NOMO-1 treated with dmso at 0.1 percent for 144 hours (cell line): ENCODE measurements around the gene FADD.
"Not testable (repeated sequence)": the region's sequence is repeated elsewhere in the genome, so short reads cannot be mapped to it uniquely, and the experiment has no call there.

Source experiments
- DNase-seq: peaks from one replicate; lab custom pipeline; 2025; ENCODE audit not compliant: unreplicated experiment; lab: John Stamatoyannopoulos, UW

Gene FADD

DNA sequence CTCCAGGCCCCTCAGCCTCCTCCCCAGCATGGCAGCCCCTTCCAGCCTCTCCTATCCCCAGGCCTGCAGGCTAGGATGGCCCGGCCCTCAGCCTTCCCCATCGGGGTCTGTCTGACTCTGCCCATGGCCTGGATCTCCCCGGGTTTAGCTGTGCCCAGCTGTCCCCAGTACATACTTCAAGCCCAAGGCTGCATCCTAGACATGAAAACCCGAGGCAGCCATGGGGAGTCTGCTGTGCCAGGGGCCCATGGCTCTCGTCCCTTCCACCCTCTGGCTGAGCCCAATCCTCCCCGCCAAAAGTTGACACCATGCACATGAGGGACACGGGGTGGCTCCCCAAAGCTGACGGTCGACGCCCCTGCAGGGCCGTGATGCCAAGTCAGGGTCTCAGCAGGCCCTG, 22.2 kb upstream of the FADD start:
- DNase-seq: no peak

GRCh38 chr11:70182266-70182665, 20.8 kb upstream of the FADD start:
- no peak for DNase-seq

- no peak for DNase-seq
These were observed 20.1 kb upstream of the FADD start for GRCh38 chr11:70183032-70183431.

DNA sequence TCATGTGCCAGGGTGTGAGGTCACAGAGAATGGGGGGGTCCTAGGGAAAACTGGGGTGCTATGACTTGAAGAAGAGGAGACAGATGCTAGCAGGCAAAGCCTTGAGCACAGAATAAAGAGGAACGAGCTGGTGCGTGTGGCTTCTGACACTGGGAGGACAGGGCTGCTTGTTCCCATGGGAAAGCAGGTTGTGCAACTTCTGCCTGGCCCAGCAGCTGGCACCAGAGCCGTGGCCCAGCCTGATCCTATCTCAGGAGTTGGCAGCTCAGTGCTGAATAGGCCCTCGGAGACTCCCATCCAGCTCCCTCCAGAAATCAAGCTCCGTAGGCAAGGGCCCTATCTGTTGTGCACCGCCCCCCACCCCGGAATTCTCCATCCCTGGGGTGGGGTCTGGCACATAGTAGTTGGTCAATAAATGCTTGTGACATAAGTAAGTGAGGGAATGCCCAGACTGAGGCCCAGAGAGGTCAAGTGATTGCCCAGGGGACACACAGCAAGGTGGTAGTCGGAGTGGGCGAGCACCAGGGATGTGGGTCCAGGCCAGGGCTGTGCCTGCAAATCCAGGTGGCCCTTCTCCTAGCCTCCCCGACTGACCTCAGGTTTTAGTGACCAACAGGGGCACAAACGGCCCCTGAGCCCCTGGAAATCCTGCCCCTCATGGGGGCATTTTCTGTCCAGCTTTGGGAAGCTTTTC, 19.5 kb upstream of the FADD start:
- no peak for DNase-seq

- no peak for DNase-seq
These were observed 18.7 kb upstream of the FADD start for GRCh38 chr11:70184396-70184795.

GRCh38 chr11:70185348-70186055, 17.6 kb upstream of the FADD start:
- DNase-seq: no peak

- DNase-seq: no peak
These were observed 16.7 kb upstream of the FADD start for GRCh38 chr11:70186420-70186819.

DNA sequence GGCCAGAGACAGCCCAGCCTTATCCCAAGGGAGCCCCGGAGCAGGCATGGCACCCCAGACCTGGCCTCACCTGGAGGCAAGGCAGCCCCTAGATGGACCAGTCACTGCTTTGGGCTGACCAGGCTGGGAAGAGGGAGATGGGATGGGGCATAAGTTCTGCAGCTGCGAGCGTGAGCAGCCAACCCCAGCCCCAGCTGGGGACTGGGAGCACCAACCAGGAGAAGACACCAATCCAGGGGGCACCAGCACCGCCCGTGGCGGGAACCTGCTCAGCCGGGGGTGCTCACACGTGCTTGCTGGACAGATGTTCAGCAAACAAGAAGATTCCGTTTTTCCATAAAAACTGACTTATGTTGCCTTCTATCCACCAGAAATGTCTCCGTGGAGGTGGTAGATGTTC, 16.2 kb upstream of the FADD start:
- no peak for DNase-seq

DNA sequence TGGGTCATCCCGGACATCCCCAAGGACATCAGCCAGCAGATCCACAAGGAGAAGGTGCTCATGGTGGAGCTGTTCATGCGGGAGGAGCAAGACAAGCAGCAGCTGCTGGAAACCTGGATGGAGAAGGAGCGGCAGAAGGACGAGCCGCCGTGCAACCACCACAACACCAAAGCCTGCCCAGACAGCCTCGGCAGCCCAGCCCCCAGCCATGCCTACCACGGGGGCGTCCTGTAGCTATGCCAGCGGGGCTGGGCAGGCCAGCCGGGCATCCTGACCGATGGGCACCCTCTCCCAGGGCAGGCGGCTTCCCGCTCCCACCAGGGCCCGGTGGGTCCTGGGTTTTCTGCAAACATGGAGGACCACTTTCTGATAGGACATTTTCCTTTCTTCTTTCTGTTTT, 15.3 kb upstream of the FADD start:
- no peak for DNase-seq

GRCh38 chr11:70189622-70190021, 13.5 kb upstream of the FADD start:
- DNase-seq: no peak

- peak; percentile 21 for DNase-seq
These were observed 11.5 kb upstream of the FADD start for GRCh38 chr11:70191495-70192140.

DNA sequence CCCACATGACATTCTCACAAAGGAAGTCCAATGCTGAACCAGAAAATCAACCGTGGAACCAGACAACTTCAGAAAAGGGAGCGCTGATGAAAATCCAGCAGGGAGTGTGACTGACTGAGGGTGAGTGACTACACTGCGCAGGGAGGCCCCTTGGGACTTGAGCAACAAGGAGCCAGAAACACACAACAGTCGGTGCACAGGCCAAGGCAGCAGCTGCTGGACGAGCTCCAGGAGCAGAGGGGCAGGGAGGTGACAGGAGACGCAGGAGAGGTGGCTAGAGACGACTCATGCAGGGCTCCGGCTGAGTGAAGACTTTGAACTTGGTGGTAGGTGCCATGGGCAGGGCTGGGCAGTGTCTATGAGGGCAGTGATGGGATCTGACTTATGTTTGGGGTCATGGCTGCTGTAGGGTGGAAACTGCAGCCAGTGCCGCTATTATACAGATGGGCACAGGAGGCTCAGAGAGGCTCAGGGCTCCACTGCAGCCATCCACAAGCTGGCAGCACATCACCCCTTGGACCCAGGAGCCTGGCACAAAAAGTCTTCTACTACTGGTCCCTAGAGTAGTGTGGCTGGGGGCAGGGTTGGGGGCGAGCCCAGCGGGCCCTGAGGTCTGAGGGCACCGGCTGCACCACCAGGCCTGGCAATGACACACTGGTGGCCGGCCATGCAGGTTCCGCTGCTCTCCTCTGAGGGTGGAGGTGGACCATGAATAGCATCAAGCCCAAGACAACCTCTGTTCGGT, 10.3 kb upstream of the FADD start:
- DNase-seq: no peak

DNA sequence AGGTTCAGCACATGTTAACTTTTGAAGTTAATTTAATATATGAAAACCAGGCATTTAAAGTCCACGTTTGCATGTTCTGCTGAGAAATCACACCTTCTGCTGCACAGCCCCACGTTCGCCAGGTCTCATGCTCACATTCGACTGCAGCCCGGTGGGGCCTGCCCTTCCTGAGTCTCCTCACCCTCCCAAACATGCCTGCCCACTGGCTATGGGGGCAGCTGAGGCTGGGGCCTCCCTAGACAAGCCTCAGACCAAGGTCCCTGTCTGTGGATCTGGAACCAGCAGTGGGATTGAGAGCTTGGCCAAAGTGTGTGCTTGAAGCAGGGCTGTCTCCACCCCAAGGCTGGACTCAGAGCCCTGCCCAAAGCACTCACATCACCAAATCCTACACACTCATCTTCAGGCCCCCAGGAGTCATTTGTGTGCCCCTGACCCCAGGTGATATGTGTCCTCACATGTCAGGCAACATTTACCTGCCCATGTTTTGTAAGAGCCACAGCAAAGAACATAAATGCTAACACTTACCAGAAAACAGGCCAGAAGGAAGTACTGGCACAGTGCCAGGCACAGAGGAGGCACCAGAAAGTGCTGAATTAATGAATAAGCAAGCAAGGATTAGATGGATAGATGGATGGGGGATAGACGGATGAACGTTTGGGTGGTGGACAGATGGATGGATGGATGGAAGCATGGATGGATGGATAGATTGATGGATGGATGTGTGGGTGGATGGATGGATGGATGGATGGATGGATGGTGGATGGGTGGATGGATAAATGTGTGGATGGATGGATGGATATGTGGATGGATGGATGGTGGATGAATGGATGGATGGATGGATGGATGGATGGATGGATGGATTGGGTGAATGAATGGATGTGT, 9.4 kb upstream of the FADD start:
- DNase-seq: no peak

GRCh38 chr11:70194792-70195791, 8.0 kb upstream of the FADD start:
- no peak for DNase-seq

GRCh38 chr11:70200212-70200844, 2.8 kb upstream of the FADD start:
- no peak for DNase-seq

DNA sequence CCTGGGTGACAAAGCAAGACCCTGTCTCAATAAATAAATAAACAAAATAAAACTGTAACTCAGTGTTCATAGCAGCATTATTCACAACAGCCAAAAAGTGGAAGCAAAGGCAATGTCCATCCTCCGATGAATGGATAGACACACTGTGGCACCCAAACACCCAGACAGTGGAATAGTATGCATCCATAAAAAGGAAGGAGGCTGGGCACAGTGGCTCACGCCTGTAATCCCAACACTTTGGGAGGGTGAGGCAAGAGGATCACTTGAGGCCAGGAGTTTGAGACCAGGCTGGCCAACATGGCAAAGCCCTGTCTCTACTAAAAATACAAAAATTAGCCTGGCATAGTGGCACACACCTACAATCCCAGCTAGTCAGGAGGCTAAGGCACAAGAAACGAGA, 2.0 kb upstream of the FADD start:
- not testable (repeated sequence) for DNase-seq

GRCh38 chr11:70201882-70202861, 924 bp upstream of the FADD start:
- peak; percentile 39 for DNase-seq
